HUES48 (cell line): ENCODE measurements around the gene ZDBF2.
"Not testable (repeated sequence)": the region's sequence is repeated elsewhere in the genome, so short reads cannot be mapped to it uniquely, and the experiment has no call there.

ENCODE experiments used
- H3K27ac ChIP-seq: one replicate; pipeline ENCODE4 v1.7.0; 2013; ENCODE audit warnings: low read depth, low read length, inconsistent platforms
- H3K27me3 ChIP-seq: 2 replicates; pipeline ENCODE4 v1.6.1; 2013; ENCODE audit warnings: mild to moderate bottlenecking, low read length; ENCODE audit not compliant: control insufficient read depth, insufficient read depth
- H3K36me3 ChIP-seq: 2 replicates; pipeline ENCODE4 v1.6.1; 2013; ENCODE audit warnings: low read length; ENCODE audit not compliant: control insufficient read depth, insufficient read depth
- H3K4me1 ChIP-seq: 2 replicates; pipeline ENCODE4 v1.6.1; 2013; ENCODE audit warnings: mild to moderate bottlenecking, low read length; ENCODE audit not compliant: control insufficient read depth, insufficient read depth
- H3K4me3 ChIP-seq: 2 replicates; pipeline ENCODE4 v1.5.1; 2013; ENCODE audit warnings: mild to moderate bottlenecking, low read depth, low read length
- H3K9ac ChIP-seq: 2 replicates; pipeline ENCODE4 v1.6.1; 2013; ENCODE audit warnings: mild to moderate bottlenecking, low read depth, low read length, moderate library complexity
- H3K9me3 ChIP-seq: 2 replicates; pipeline ENCODE4 v1.6.1; 2013; ENCODE audit warnings: low read length; ENCODE audit not compliant: control insufficient read depth, insufficient read depth

The ZDBF2 gene

GRCh38 chr2:206360840-206361239 is 86.4 kb downstream of the ZDBF2 start:
- not testable (repeated sequence) for H3K27me3 ChIP-seq, H3K4me1 ChIP-seq, H3K9me3 ChIP-seq, H3K4me3 ChIP-seq, H3K9ac ChIP-seq, H3K27ac ChIP-seq, H3K36me3 ChIP-seq

- Histone ChIP-seq H3K27ac (no peak overlapping the region), H3K9ac (no peak overlapping the region), H3K4me3 (no peak overlapping the region), H3K36me3 (no peaks in the 10 kb centered on the region), H3K9me3 (no peaks in the 10 kb centered on the region), H3K4me1 (no peaks in the 10 kb centered on the region), H3K27me3 (no peaks in the 10 kb centered on the region)
These were observed 87.1 kb downstream of the ZDBF2 start for GRCh38 chr2:206361407-206362045.
